HEK293 (cell line): ENCODE results near the gene HEPACAM2.

ENCODE experiments used
- CTCF ChIA-PET: fragments of 350-600 bp; formaldehyde crosslinking; extraction: SDS; loops from one replicate; lab custom pipeline; 2021; ENCODE audit warnings: antibody characterized with exemption; lab: Yijun Ruan, JAX
- POLR2A ChIA-PET: fragments of 300-600 bp; formaldehyde crosslinking; extraction: SDS; loops from one replicate; lab custom pipeline; 2020; ENCODE audit warnings: antibody characterized with exemption, inconsistent platforms; lab: Yijun Ruan, JAX
- H3K27ac ChIP-seq: fragments of 200-500 bp; sonication (Bioruptor generic); 2 replicates; pipeline ENCODE4 v1.5.1; 2014; ENCODE audit warnings: low read depth, low read length, control low read depth, inconsistent platforms; ENCODE audit errors: extremely low read depth
- H3K36me3 ChIP-seq, 2 experiments: fragments of 200-500 bp in 1 of 2; sonication (Bioruptor generic) in 1 of 2; 1 replicate in 1 of 2; 2 replicates in 1 of 2; pipeline ENCODE4 v1.5.1; 2014 to 2017; ENCODE audit warnings: inconsistent platforms in 2 of 2, low read length in 2 of 2; ENCODE audit not compliant: control insufficient read depth in 2 of 2, insufficient read depth in 1 of 2
- H3K4me1 ChIP-seq: fragments of 200-500 bp; sonication (Bioruptor generic); 2 replicates; pipeline ENCODE4 v1.5.1; 2014; ENCODE audit warnings: mild to moderate bottlenecking, low read length, inconsistent platforms; ENCODE audit not compliant: control insufficient read depth, insufficient read depth
- H3K4me3 ChIP-seq: 2 replicates; pipeline ENCODE4 v1.5.1; 2011; ENCODE audit warnings: low read depth, mild to moderate bottlenecking, control low read depth, low read length, moderate library complexity
- H3K9me3 ChIP-seq: fragments of 200-500 bp; sonication (Bioruptor generic); 2 replicates; pipeline ENCODE4 v1.5.1; 2014; ENCODE audit warnings: low read depth, low read length, inconsistent platforms; ENCODE audit not compliant: control insufficient read depth, insufficient read depth
- ATF2 ChIP-seq: fragments of 450-650 bp; formaldehyde crosslinking; IDR thresholded peaks from 2 replicates; pipeline ENCODE4 v1.5.1; 2016; ENCODE audit warnings: missing biosample characterization, missing genetic modification characterization, low read depth
- GLIS2 ChIP-seq: fragments of 450-650 bp; formaldehyde crosslinking; IDR thresholded peaks from 2 replicates; pipeline ENCODE4 v1.5.1; 2016; ENCODE audit warnings: missing biosample characterization, missing genetic modification characterization
- KLF1 ChIP-seq: fragments of 450-650 bp; formaldehyde crosslinking; IDR thresholded peaks from 2 replicates; pipeline ENCODE4 v1.5.1; 2016; ENCODE audit warnings: missing biosample characterization, missing genetic modification characterization
- REPIN1 ChIP-seq: fragments of 450-650 bp; formaldehyde crosslinking; IDR thresholded peaks from 2 replicates; pipeline ENCODE4 v1.5.1; 2017; ENCODE audit warnings: missing biosample characterization, missing genetic modification characterization, low read depth
- SP2 ChIP-seq: fragments of 450-650 bp; formaldehyde crosslinking; IDR thresholded peaks from 2 replicates; pipeline ENCODE4 v1.5.1; 2016; ENCODE audit warnings: missing biosample characterization, missing genetic modification characterization
- SP3 ChIP-seq: fragments of 450-650 bp; formaldehyde crosslinking; IDR thresholded peaks from 2 replicates; pipeline ENCODE4 v1.5.1; 2016; ENCODE audit warnings: missing biosample characterization, missing genetic modification characterization
- TRIM28 ChIP-seq: IDR thresholded peaks from 2 replicates; pipeline ENCODE4 v1.6.1; 2011; ENCODE audit warnings: low read length, control low read depth, borderline replicate concordance
- ZBTB11 ChIP-seq: fragments of 450-650 bp; formaldehyde crosslinking; conservative IDR thresholded peaks from 2 replicates; pipeline ENCODE4 v1.5.1; 2016; ENCODE audit warnings: low read depth, missing biosample characterization, missing genetic modification characterization
- ZIC2 ChIP-seq: fragments of 450-650 bp; formaldehyde crosslinking; IDR thresholded peaks from 2 replicates; pipeline ENCODE4 v1.5.1; 2016; ENCODE audit warnings: missing biosample characterization, missing genetic modification characterization
- ZNF112 ChIP-seq: fragments of 450-650 bp; formaldehyde crosslinking; IDR thresholded peaks from 2 replicates; pipeline ENCODE4 v1.5.0; 2017; ENCODE audit warnings: missing biosample characterization, missing genetic modification characterization
- ZNF202 ChIP-seq: fragments of 450-650 bp; formaldehyde crosslinking; IDR thresholded peaks from 2 replicates; pipeline ENCODE4 v1.5.1; 2016; ENCODE audit warnings: missing biosample characterization, missing genetic modification characterization, borderline replicate concordance
- ZNF214 ChIP-seq: fragments of 450-650 bp; formaldehyde crosslinking; IDR thresholded peaks from 2 replicates; pipeline ENCODE4 v1.5.1; 2017; ENCODE audit warnings: missing biosample characterization, mild to moderate bottlenecking, missing genetic modification characterization, borderline replicate concordance
- ZNF24 ChIP-seq: fragments of 450-650 bp; formaldehyde crosslinking; IDR thresholded peaks from 2 replicates; pipeline ENCODE4 v1.5.1; 2016; ENCODE audit warnings: missing biosample characterization, missing genetic modification characterization
- ZNF324 ChIP-seq: fragments of 450-650 bp; formaldehyde crosslinking; IDR thresholded peaks from 2 replicates; pipeline ENCODE4 v1.5.1; 2016; ENCODE audit warnings: missing biosample characterization, missing genetic modification characterization
- ZNF335 ChIP-seq: fragments of 450-650 bp; formaldehyde crosslinking; conservative IDR thresholded peaks from 2 replicates; pipeline ENCODE4 v1.5.1; 2016; ENCODE audit warnings: missing biosample characterization, missing genetic modification characterization
- ZNF488 ChIP-seq: fragments of 450-650 bp; formaldehyde crosslinking; IDR thresholded peaks from 2 replicates; pipeline ENCODE4 v1.5.1; 2016; ENCODE audit warnings: missing biosample characterization, missing genetic modification characterization
- ZNF521 ChIP-seq: fragments of 450-650 bp; formaldehyde crosslinking; IDR thresholded peaks from 2 replicates; pipeline ENCODE4 v1.5.1; 2017; ENCODE audit warnings: missing biosample characterization, mild to moderate bottlenecking, missing genetic modification characterization
- ZNF791 ChIP-seq: fragments of 450-650 bp; formaldehyde crosslinking; IDR thresholded peaks from 2 replicates; pipeline ENCODE4 v1.5.1; 2016; ENCODE audit warnings: missing biosample characterization, missing genetic modification characterization

Gene HEPACAM2

GRCh38 chr7:93160410-93160809 is 65.9 kb downstream of the HEPACAM2 start:
- no peaks in the 10 kb centered on the region for H3K9me3 ChIP-seq
- no peaks in the 10 kb centered on the region for H3K36me3 ChIP-seq
- ChIA-PET POLR2A (no interaction called here), CTCF (interaction anchor here (0.7 kb wide), 1 partner anchor 124 kb away, joined by 3 read pairs; no protein-coding TSS in a partner anchor)
- H3K4me1 ChIP-seq = no peaks in the 10 kb centered on the region
- no peak for TF ChIP-seq ZNF202 (tag by site-specific recombination)
- no peak for TF ChIP-seq KLF1 (tag by site-specific recombination)
- TF ChIP-seq TRIM28 = no peak
- no peak for TF ChIP-seq ZNF24 (tag by site-specific recombination)
- no peak for TF ChIP-seq SP2
- TF ChIP-seq ZNF112 (tag by site-specific recombination) = no peak
- no peak for TF ChIP-seq ZNF521 (tag by site-specific recombination)
- no peak overlapping the region for H3K27ac ChIP-seq
- H3K4me3 ChIP-seq = no peak overlapping the region

- Histone ChIP-seq H3K4me1 (no peaks in the 10 kb centered on the region), H3K27ac (no peak overlapping the region), H3K36me3 (no peaks in the 10 kb centered on the region), H3K4me3 (no peak overlapping the region), H3K9me3 (no peaks in the 10 kb centered on the region)
- ChIA-PET CTCF (interaction anchor here (0.6 to 1.0 kb wide), 3 partner anchors 107 to 539 kb away, joined by 3 to 6 read pairs (median 4); no protein-coding TSS in a partner anchor), POLR2A (no interaction called here)
- TF ChIP-seq ATF2 (tag by site-specific recombination) (peak; percentile 64; the same call in 1 of the 2 replicates), ZNF324 (tag by site-specific recombination) (no peak)
Observed at GRCh38 chr7:93159490-93159889, 66.8 kb downstream of the HEPACAM2 start.

- Histone ChIP-seq H3K4me1 (no peaks in the 10 kb centered on the region), H3K4me3 (no peak overlapping the region), H3K36me3 (no peaks in the 10 kb centered on the region), H3K27ac (no peak overlapping the region), H3K9me3 (no peaks in the 10 kb centered on the region)
- ChIA-PET CTCF (interaction anchor here (0.7 kb wide), 1 partner anchor 35 kb away, joined by 3 read pairs; no protein-coding TSS in a partner anchor), POLR2A (no interaction called here)
- TF ChIP-seq ZNF791 (tag by site-specific recombination) = no peak
- no peak for TF ChIP-seq ZNF488 (tag by site-specific recombination)
- no peak for TF ChIP-seq SP3 (tag by site-specific recombination)
- TF ChIP-seq ZBTB11 (tag by site-specific recombination) = no peak
- no peak for TF ChIP-seq GLIS2 (tag by site-specific recombination)
- TF ChIP-seq ZNF335 (tag by site-specific recombination) = no peak
- no peak for TF ChIP-seq ZNF214 (tag by site-specific recombination)
- no peak for TF ChIP-seq REPIN1
- TF ChIP-seq ZIC2 = 0 out of 2 replicates have a peak, but pooled peaks have one; percentile 13
Observed at GRCh38 chr7:93156884-93157283, 69.4 kb downstream of the HEPACAM2 start.
